Stomach (tissue), 9 donors: ENCODE results near the gene P2RX6. TPM values are rescaled to one million over a fixed set of nuclear protein-coding genes. Genes with fewer than 3 reads are reported as not detected.
"Not testable (repeated sequence)": the region's sequence is repeated elsewhere in the genome, so short reads cannot be mapped to it uniquely, and the experiment has no call there.

Experiments
- DNase-seq, 2 donors: peaks; one replicate each; pipeline versions ENCODE4 v3.0.0 to v3.0.0-alpha.2; 2013 to 2019
- H3K27ac ChIP-seq, 5 donors: fragments of 200-600 bp in 4 of 5; sonication (generic) in 4 of 5; one replicate each; pipeline ENCODE4 v1.5.1; 2013 to 2019; ENCODE audit warnings: mild to moderate bottlenecking in 1 of 5, moderate library complexity in 1 of 5
- H3K27me3 ChIP-seq, 3 donors: fragments of 200-600 bp; sonication (generic); one replicate each; pipeline ENCODE4 v1.5.1; 2017 to 2019; ENCODE audit warnings: mixed run types in 1 of 3
- H3K36me3 ChIP-seq, 4 donors: fragments of 200-600 bp; sonication (generic); 1 replicate in 3 of 4; 2 replicates in 1 of 4; pipeline ENCODE4 v1.5.1; 2016 to 2019
- H3K4me1 ChIP-seq, 4 donors: fragments of 200-600 bp; sonication (generic); one replicate each; pipeline ENCODE4 v1.5.1; 2016 to 2019
- H3K4me3 ChIP-seq, 4 donors: fragments of 200-600 bp; sonication (generic) in 3 of 4; one replicate each; pipeline ENCODE4 v1.5.1; 2016 to 2019; ENCODE audit warnings: mild to moderate bottlenecking in 1 of 4
- H3K9me3 ChIP-seq, 4 donors: fragments of 200-600 bp; sonication (generic); one replicate each; pipeline ENCODE4 v1.5.1; 2016 to 2019
- CTCF ChIP-seq, 7 experiments: fragments of 450-650 bp in 4 of 7; fragments of 200-600 bp in 3 of 7; sonication (generic) in 3 of 7; IDR thresholded peaks; one replicate each; pipeline ENCODE4 v1.5.1; 2016 to 2019; ENCODE audit warnings: antibody characterized with exemption in 7 of 7, control low read depth in 2 of 7, mild to moderate bottlenecking in 1 of 7
- EP300 ChIP-seq: sonication (generic); formaldehyde crosslinking; IDR thresholded peaks from one replicate; pipeline ENCODE4 v1.6.1; 2017; ENCODE audit warnings: antibody characterized with exemption
- POLR2A ChIP-seq, 4 donors: fragments of 450-650 bp; IDR thresholded peaks; one replicate each; pipeline ENCODE4 v1.6.1; 2016; ENCODE audit warnings: antibody characterized with exemption in 4 of 4, control low read depth in 2 of 4, mild to moderate bottlenecking in 1 of 4, moderate library complexity in 1 of 4
- POLR2AphosphoS5 ChIP-seq, 3 donors: sonication (generic); formaldehyde crosslinking; IDR thresholded peaks; one replicate each; pipeline ENCODE4 v1.6.1; 2016; ENCODE audit warnings: antibody characterized with exemption in 3 of 3
- WGBS, 5 donors: extraction: QIAGEN DNeasy Blood & Tissue Kit in 3 of 5; methylation state at CpG; one replicate each; pipeline versions ENCODE4 v1.1.5 to v1.1.7; 2013 to 2018; 5-methylcytosine and 5-hydroxymethylcytosine counted together
- intact Hi-C: fragments of 100-400 bp; cut with DNase I; formaldehyde crosslinking; loops from one replicate; pipeline ENCODE4 v1.15.1; 2023; ENCODE audit warnings: low total_unique reads
- polyA plus RNA-seq, 3 donors: library from polyadenylated mRNA; stranded (reverse); fragments of 200-250 nt; gene quantifications; one replicate each; pipeline ENCODE4 v1.2.3, GENCODE V29; 2013
- total RNA-seq, 5 donors: library from RNA; depleted of rRNA; stranded (reverse); fragments of >200 nt; gene quantifications; one replicate each; pipeline versions ENCODE4 v1.1.0 to v1.2.3, GENCODE V29; 2014 to 2016
- donor health status: healthy with polysubstance abuse.
- donor health status: Bipolar disorder and iron deficiency.
- donor health status: healthy.

The P2RX6 gene
- total and polyA plus RNA-seq, 8 donors: 0.10 to 0.55 (median 0.31) TPM; not detected in 5

DNA sequence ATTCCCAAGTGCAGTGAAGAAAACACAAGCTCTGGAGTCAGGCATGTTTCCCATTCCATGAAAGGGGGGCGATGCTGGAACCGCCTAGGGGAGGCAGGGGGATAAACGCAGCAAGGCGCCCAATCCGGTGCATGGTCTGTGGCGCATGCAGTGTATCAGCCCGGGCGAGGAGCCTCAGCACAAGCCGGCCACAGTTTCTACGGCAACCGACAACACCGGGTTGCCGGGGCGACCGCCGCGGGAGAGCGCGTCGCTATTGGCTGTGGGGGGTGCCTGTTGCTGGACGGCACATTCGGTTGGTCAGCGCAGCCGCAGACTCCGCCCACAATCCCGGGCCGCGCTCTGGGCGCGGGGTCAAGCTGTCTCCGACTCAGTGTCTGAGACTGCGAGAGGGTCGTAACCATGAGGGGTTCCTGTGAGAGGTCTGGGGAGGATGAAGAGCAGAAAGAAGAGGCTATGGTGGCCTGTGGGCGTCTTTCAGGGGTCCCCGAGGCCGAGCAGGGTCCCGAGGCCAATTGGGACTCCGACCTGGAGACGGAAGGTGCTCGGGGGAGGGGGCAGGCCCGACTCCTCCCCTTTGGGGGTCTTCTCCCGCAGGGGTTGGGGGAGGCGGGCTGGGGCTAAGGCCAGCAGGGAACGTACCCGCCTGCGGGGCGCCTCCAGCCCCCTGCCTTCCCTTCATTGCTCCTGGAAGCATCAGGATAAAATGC lies 30.8 kb downstream of the P2RX6 start, which contains the start of gene LRRC74B:
LRRC74B (plus strand) TSS at position 362 of the 710 bp plus-strand sequence; CDS start at position 403, 41 bp downstream.
- Histone ChIP-seq H3K9me3 (no peaks in the 10 kb centered on the region), H3K4me3 (peak within 1 kb of the TSS; percentile 32 to 51 (median 46)), H3K4me1 (peaks cover 9 to 29% (median 16%) of the 10 kb centered on the region in 4 donors), H3K36me3 (no peaks in the 10 kb centered on the region), H3K27ac (peak within 1 kb of the TSS in 2 of 5 donors; percentile 52 to 55), H3K27me3 (peaks cover 0 to 19% (median 5%) of the 10 kb centered on the region in 3 donors)
- DNase-seq: peak; percentile 88 to 97
- intact Hi-C loops: no loop called here
- 6 to 9% (median 7%) methylated on average over 28 to 47 of the region's 47 CpGs for WGBS, 5 donors
- TF ChIP-seq CTCF (IDR thresholded peaks at IDR 0.05): no peak
- no peak for TF ChIP-seq POLR2AphosphoS5 (IDR thresholded peaks at IDR 0.05)
- TF ChIP-seq POLR2A (IDR thresholded peaks at IDR 0.05): no peak
- TF ChIP-seq EP300: no peak

- no peak for DNase-seq
- WGBS, 5 donors: 88 to 93% (median 90%) methylated on average over 11 to 14 of the region's 14 CpGs
- H3K27me3 ChIP-seq: peaks cover 0 to 19% (median 5%) of the 10 kb centered on the region in 3 donors
- H3K4me1 ChIP-seq: peaks cover 9 to 29% (median 16%) of the 10 kb centered on the region in 4 donors
- no peaks in the 10 kb centered on the region for H3K36me3 ChIP-seq
- no peak overlapping the region for H3K27ac ChIP-seq
- no peak for TF ChIP-seq POLR2AphosphoS5 (IDR thresholded peaks at IDR 0.05)
- TF ChIP-seq EP300: no peak
- intact Hi-C loops: no loop called here
- no peak overlapping the region for H3K4me3 ChIP-seq
- H3K9me3 ChIP-seq: no peaks in the 10 kb centered on the region
Observed at GRCh38 chr22:21047035-21047661, 32.2 kb downstream of the P2RX6 start.

- intact Hi-C loops: no loop called here
Observed at GRCh38 chr22:21047730-21048129, 32.8 kb downstream of the P2RX6 start.

DNA sequence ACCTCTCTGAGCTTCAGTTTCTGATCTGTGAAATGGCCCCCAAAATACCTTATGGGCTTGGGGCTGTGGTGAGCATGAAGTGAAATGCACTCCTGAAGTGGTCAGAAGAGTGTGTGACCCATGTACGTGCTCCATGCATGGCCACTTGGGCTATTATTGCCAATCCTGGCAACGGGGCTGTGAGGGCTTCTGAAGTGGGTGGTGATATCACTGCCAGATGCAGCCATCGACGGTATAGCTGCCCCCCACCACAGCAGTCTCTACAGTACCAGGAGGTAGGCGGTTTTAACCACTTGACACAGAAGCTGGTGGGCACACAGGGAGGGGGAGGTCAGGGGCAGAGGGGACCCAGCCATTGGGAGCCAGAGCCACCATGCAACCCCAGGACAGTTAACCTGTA lies 33.5 kb downstream of the P2RX6 start:
- H3K4me3 ChIP-seq, H3K9me3 ChIP-seq, intact Hi-C loops, H3K36me3 ChIP-seq, DNase-seq, H3K27ac ChIP-seq: not testable (repeated sequence)
- WGBS, 5 donors: 78 to 100% (median 84%) methylated on average over 1 to 5 of the region's 5 CpGs
- Histone ChIP-seq H3K4me1 (peaks cover 9 to 28% (median 16%) of the 10 kb centered on the region in 4 donors), H3K27me3 (peaks cover 0 to 19% (median 5%) of the 10 kb centered on the region in 3 donors)

More at GRCh38 chr22:21047730-21048129, 32.8 kb downstream of the P2RX6 start:
- no peak overlapping the region for H3K27ac ChIP-seq
- TF ChIP-seq CTCF (IDR thresholded peaks at IDR 0.05) (no peak), POLR2A (IDR thresholded peaks at IDR 0.05) (no peak), POLR2AphosphoS5 (IDR thresholded peaks at IDR 0.05) (no peak), EP300 (no peak)
- no peak overlapping the region for H3K4me3 ChIP-seq
- peaks cover 0 to 19% (median 5%) of the 10 kb centered on the region in 3 donors for H3K27me3 ChIP-seq
- H3K36me3 ChIP-seq: no peaks in the 10 kb centered on the region
- H3K4me1 ChIP-seq: peaks cover 9 to 29% (median 16%) of the 10 kb centered on the region in 4 donors
- no peak for DNase-seq
- no peaks in the 10 kb centered on the region for H3K9me3 ChIP-seq
- WGBS, 5 donors: 58 to 74% (median 73%) methylated on average over 7 of the region's 7 CpGs

- H3K27ac ChIP-seq, intact Hi-C loops, H3K9me3 ChIP-seq, H3K36me3 ChIP-seq, H3K4me3 ChIP-seq, DNase-seq: not testable (repeated sequence)
- peaks cover 0 to 19% (median 5%) of the 10 kb centered on the region in 3 donors for H3K27me3 ChIP-seq
- WGBS, 5 donors: 94 to 100% (median 98%) methylated on average over 2 to 6 of the region's 12 CpGs; no CpG with 5 or more reads in 1 of the 5 donors
- H3K4me1 ChIP-seq: peaks cover 9 to 22% (median 16%) of the 10 kb centered on the region in 4 donors
Observed at GRCh38 chr22:21048965-21049364, 34.0 kb downstream of the P2RX6 start.
